ENCODE data around the gene JUNB. TPM values are rescaled to one million over a fixed set of nuclear protein-coding genes. Genes with fewer than 3 reads are reported as not detected.

The JUNB gene
- total and polyA plus RNA-seq, 2 of the 13 experiments (the other 11 are each of a cell fraction or from before 2014, with no cell fraction given), result 7.7 to 8.2 TPM

DNA sequence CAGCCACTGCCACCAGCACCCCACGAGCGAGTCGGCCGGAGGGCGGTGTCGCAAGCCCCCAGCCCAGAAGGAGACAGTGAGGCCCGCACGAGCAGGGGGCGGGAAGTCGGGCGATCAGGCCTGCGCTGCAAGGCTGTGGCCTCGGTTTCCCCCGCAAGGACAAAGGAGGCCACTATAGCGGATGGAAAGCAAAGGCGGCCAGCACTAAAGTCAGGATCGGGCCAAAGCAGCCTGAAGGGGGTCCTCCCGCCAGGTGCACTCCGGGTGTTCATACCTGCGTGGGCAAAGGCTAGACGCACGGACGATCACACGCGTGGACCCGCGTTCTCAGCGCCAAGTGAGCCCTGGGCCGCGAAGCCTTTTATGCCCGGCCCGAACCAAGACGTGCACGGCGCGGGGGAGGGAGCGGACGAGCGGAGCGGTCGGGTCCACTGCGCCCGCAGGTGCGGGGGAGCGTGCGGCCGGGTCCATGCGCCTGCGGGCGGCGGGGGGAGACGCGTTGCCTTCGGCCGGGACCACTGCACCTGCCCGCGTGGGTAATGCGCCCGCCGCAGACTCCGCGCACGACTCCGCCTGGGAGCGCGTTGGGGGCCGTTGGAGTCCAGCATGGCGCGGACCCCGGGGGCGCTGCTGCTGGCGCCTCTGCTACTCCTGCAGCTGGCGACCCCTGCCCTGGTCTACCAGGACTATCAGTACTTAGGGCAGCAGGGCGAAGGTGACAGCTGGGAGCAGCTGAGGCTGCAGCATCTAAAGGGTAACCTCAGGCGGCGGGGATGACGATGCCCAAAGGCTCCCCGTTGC lies 10.4 kb downstream of the JUNB start, which contains the start of the genes PRDX2 and THSD8 (continued):
- TF ChIP-seq HNRNPL (IDR thresholded peaks at IDR 0.05; ENCODE audit: low read depth, low read length) (no peak), NR2F1 (CRISPR knock-in tag; IDR thresholded peaks at IDR 0.05) (peak in 1 of 2 experiments; percentile 57; a peak in 1 of 4 replicates), GATAD2A (CRISPR knock-in tag; IDR thresholded peaks at IDR 0.05) (peak; percentile 59), CHD2 (IDR thresholded peaks at IDR 0.05; ENCODE audit: low read depth, low read length) (no peak), ZNF780A (CRISPR knock-in tag; IDR thresholded peaks at IDR 0.05) (peak; percentile 56; the same call in 1 of the 2 replicates), TAF15 (IDR thresholded peaks at IDR 0.05; ENCODE audit: low read depth, low read length, poor library complexity, severe bottlenecking) (no peak), TEAD2 (CRISPR knock-in tag; IDR thresholded peaks at IDR 0.05) (no peak), ZNF138 (CRISPR knock-in tag; IDR thresholded peaks at IDR 0.05; ENCODE audit: low read depth) (peak; percentile 80), CCDC6 (CRISPR knock-in tag; IDR thresholded peaks at IDR 0.05) (peak; percentile 85), ZNF724P (CRISPR knock-in tag; IDR thresholded peaks at IDR 0.05; ENCODE audit: borderline replicate concordance) (peak; percentile 94; the same call in 1 of the 2 replicates), SP2 (CRISPR knock-in tag; IDR thresholded peaks at IDR 0.05) (peak; percentile 57; the same call in 1 of the 2 replicates), PHF8 (CRISPR knock-in tag; IDR thresholded peaks at IDR 0.05) (peak; percentile 93), ZNF441 (CRISPR knock-in tag; IDR thresholded peaks at IDR 0.05; ENCODE audit: borderline replicate concordance) (peak; percentile 88), POLR2AphosphoS5 (IDR thresholded peaks at IDR 0.05; ENCODE audit: low read depth, low read length) (peak; percentile 98), FOXA3 (CRISPR knock-in tag; IDR thresholded peaks at IDR 0.05) (peak; percentile 52), ZNF768 (CRISPR knock-in tag; IDR thresholded peaks at IDR 0.05) (no peak; the same call in 1 of the 2 replicates)
- TF ChIP-seq, protein P1, sequence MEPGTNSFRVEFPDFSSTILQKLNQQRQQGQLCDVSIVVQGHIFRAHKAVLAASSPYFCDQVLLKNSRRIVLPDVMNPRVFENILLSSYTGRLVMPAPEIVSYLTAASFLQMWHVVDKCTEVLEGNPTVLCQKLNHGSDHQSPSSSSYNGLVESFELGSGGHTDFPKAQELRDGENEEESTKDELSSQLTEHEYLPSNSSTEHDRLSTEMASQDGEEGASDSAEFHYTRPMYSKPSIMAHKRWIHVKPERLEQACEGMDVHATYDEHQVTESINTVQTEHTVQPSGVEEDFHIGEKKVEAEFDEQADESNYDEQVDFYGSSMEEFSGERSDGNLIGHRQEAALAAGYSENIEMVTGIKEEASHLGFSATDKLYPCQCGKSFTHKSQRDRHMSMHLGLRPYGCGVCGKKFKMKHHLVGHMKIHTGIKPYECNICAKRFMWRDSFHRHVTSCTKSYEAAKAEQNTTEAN (CRISPR knock-in tag; conservative IDR thresholded peaks at IDR 0.05), result peak; percentile 24; the same call in 1 of the 2 replicates
- TF ChIP-seq, protein P2, sequence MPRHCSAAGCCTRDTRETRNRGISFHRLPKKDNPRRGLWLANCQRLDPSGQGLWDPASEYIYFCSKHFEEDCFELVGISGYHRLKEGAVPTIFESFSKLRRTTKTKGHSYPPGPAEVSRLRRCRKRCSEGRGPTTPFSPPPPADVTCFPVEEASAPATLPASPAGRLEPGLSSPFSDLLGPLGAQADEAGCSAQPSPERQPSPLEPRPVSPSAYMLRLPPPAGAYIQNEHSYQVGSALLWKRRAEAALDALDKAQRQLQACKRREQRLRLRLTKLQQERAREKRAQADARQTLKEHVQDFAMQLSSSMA (CRISPR knock-in tag; IDR thresholded peaks at IDR 0.05), result peak; percentile 91
- TF ChIP-seq, protein P3, sequence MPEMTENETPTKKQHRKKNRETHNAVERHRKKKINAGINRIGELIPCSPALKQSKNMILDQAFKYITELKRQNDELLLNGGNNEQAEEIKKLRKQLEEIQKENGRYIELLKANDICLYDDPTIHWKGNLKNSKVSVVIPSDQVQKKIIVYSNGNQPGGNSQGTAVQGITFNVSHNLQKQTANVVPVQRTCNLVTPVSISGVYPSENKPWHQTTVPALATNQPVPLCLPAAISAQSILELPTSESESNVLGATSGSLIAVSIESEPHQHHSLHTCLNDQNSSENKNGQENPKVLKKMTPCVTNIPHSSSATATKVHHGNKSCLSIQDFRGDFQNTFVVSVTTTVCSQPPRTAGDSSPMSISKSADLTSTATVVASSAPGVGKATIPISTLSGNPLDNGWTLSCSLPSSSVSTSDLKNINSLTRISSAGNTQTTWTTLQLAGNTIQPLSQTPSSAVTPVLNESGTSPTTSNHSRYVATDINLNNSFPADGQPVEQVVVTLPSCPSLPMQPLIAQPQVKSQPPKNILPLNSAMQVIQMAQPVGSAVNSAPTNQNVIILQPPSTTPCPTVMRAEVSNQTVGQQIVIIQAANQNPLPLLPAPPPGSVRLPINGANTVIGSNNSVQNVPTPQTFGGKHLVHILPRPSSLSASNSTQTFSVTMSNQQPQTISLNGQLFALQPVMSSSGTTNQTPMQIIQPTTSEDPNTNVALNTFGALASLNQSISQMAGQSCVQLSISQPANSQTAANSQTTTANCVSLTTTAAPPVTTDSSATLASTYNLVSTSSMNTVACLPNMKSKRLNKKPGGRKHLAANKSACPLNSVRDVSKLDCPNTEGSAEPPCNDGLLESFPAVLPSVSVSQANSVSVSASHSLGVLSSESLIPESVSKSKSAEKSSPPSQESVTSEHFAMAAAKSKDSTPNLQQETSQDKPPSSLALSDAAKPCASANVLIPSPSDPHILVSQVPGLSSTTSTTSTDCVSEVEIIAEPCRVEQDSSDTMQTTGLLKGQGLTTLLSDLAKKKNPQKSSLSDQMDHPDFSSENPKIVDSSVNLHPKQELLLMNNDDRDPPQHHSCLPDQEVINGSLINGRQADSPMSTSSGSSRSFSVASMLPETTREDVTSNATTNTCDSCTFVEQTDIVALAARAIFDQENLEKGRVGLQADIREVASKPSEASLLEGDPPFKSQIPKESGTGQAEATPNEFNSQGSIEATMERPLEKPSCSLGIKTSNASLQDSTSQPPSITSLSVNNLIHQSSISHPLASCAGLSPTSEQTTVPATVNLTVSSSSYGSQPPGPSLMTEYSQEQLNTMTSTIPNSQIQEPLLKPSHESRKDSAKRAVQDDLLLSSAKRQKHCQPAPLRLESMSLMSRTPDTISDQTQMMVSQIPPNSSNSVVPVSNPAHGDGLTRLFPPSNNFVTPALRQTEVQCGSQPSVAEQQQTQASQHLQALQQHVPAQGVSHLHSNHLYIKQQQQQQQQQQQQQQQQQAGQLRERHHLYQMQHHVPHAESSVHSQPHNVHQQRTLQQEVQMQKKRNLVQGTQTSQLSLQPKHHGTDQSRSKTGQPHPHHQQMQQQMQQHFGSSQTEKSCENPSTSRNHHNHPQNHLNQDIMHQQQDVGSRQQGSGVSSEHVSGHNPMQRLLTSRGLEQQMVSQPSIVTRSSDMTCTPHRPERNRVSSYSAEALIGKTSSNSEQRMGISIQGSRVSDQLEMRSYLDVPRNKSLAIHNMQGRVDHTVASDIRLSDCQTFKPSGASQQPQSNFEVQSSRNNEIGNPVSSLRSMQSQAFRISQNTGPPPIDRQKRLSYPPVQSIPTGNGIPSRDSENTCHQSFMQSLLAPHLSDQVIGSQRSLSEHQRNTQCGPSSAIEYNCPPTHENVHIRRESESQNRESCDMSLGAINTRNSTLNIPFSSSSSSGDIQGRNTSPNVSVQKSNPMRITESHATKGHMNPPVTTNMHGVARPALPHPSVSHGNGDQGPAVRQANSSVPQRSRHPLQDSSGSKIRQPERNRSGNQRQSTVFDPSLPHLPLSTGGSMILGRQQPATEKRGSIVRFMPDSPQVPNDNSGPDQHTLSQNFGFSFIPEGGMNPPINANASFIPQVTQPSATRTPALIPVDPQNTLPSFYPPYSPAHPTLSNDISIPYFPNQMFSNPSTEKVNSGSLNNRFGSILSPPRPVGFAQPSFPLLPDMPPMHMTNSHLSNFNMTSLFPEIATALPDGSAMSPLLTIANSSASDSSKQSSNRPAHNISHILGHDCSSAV (CRISPR knock-in tag; IDR thresholded peaks at IDR 0.05; ENCODE audit: borderline replicate concordance), result no peak
- TF ChIP-seq, protein P4, sequence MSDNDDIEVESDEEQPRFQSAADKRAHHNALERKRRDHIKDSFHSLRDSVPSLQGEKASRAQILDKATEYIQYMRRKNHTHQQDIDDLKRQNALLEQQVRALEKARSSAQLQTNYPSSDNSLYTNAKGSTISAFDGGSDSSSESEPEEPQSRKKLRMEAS (IDR thresholded peaks at IDR 0.05), result peak; percentile 93

All from HepG2 (cell line).